Retina (tissue), 1 donor: ENCODE measurements around the gene ARHGAP19.

Experiments
- DNase-seq: peaks from one replicate; pipeline ENCODE4 v3.0.0-alpha.2; 2016

ARHGAP19 gene

DNA sequence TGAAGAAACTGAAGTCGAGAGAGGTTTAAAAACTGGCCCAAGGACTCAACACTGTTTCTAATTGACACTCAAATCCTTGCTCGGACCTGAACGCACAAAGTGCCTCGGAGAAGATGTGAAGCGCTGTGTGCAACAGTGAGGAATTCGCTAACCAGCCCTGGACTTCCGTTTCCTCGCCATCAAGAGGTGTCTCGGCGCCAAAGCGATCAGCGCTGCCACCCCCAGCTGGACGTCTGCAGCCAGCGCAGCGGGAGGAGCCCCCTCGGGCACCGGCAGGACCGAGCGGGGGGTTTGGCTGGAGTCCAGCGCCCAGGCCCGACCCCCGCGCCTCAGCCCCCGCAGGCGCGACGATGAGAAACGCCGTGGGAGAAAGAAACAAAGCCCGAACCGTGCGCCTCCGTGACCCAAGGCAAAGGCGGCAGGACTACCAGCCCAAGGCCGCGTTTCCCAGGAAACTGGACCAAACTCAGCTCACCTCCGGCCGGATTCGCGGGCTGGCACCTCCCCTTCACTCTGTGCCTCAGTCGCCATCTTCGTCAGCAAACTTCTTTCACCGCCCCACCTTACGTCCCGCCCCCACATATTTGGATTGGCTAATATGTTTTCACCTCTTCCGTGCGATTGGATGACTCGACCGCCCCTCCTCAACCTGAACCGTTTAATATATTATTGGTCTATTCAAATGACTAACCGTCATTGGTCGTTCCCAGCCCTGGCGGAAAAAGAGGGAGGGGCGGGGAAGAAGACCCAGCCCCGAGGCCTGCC lies at the start of gene ARHGAP19:
Gene ARHGAP19, minus strand, starts transcription at position 541 of the 765 bp plus-strand sequence. Its CDS starts 10 bp downstream, at position 531.
- DNase-seq, result peak; percentile 97

GRCh38 chr10:97341416-97341815 lies 49.0 kb upstream of the ARHGAP19 start:
- no peak for DNase-seq

DNA sequence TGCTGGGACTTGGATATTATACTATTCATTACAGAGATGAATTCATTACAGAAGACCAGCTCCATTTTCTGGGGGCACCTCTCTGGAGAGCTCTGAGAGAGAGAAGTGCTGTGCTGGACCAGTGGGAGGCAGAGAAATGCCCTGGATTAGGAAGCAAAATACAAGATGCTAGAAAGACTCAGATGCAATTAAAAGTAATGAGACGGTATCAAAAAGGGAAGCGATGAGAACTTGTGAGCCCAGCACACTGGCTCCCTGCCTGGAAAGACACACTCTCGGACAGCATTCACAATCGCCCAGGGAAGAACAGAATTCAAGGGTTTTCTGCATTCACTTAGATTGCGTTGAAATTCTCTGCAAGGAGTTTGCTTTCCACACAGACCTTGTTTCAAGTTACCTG lies 45.6 kb upstream of the ARHGAP19 start:
- peak; percentile 28 for DNase-seq

GRCh38 chr10:97336942-97337831 lies 44.8 kb upstream of the ARHGAP19 start:
- DNase-seq, result peak; percentile 55

DNA sequence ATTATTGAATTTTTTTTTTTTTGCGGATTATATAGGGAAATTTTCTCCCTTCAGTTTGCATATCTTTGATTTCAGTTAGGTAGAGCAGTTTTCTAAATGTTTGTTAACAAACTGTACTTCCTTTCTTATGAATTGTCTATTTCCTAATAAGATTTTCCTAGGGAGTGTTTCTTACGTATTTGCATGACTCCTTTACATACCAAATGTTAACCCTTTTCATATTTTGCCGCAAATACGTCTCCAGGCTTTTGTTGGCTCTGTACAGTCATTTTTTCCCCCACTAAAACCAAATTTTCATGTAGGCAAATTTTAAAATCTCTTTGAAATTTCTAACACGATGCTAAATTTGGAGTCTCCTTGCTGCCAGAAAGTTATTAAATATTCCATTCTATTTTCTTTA lies 44.0 kb upstream of the ARHGAP19 start:
- no peak for DNase-seq

GRCh38 chr10:97336006-97336405 lies 43.6 kb upstream of the ARHGAP19 start:
- DNase-seq, result no peak

- DNase-seq, result no peak
These were observed 42.8 kb upstream of the ARHGAP19 start for GRCh38 chr10:97335188-97335619.

GRCh38 chr10:97334370-97335175 lies 42.1 kb upstream of the ARHGAP19 start, which contains the start of gene FRAT2:
TSS of gene FRAT2 (minus strand) at chr10:97334729. CDS start at chr10:97334572, 157 bp downstream.
- DNase-seq, result peak; percentile 99

DNA sequence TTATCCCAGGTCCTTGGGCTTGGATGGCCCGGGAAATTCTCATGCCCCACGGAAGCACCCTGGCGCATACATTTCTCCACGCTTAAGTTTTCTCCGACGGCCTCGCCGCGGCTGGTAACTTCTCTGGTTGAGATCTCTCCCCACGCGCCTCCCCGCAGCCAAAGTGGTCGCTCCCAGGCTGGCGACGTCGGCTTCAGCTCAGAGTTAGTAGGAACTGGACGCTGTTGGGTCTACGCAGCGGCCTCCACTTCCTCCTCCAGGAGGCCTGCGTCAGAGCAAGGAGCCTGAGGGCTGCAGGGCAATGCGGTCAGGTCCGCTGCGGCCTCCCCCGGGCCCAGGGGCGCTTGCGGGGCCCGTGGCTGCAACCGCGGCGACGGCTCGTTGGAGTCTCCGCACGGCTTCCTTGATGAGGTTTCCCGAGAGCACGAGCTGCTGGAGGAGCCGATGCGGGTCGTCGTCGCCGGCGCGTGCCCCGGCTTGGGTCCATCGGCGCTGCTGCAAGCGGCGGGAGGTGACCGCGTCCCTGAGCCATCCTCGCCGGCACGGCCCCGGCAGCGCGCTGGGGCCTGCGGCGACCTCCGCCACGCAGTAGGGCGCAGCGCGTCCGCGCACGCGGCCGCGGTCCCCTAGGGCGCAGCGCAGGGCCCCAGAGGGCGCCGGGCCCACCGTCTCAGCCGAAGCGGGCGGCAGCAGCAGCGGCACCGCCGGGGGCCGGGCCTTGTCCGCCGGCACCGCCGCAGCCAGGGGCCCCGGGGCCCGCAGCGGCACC lies 41.3 kb upstream of the ARHGAP19 start:
- DNase-seq, result peak; percentile 86

GRCh38 chr10:97333351-97333600 lies 40.8 kb upstream of the ARHGAP19 start:
- DNase-seq, result no peak

- peak; percentile 69 for DNase-seq
These were observed 40.3 kb upstream of the ARHGAP19 start for GRCh38 chr10:97332591-97333350.

DNA sequence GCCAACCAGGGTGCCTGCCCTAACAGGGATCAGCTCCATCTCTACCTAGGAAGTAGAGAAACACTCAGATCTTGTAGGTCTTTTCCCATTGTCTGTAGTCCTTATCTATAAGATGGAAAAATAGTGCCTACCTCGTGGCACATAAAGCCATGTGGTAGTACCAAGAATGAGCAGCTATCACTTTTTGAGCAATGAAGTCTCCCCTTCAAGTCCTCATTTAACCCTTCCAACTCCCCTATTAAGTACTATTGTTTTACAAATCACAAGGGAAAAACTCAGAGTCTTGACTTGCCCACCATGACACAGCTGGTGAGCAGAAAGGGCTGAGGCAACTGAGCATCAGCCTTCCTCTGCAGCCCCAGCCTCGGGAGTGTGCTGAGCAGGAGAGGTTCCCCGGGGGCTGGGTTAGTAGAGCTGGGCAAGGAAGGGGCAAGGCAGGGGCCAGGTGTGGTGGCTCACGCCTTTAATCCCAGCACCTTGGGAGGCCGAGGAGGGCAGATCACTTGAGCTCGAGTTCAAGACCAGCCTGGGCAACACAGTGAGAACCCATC lies 38.8 kb upstream of the ARHGAP19 start:
- DNase-seq, result no peak

DNA sequence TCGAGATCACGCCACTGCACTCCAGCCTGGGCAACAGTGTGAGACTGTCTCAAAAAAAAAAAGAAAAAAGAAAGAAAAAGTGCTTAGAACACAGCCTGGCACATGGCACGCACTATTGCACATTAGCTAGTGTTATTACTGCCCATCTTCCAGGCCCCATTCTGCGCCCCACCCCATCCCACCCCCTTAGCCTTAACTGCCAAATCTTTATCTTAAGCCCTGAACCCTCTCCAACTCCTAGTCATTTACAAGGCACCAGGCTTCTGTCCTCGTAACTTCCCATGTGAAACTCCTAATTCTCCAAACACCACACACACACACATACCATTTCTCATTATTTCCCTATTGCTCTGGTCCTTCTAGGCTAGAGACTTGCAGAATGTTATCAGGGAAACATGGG lies 37.3 kb upstream of the ARHGAP19 start:
- no peak for DNase-seq

DNA sequence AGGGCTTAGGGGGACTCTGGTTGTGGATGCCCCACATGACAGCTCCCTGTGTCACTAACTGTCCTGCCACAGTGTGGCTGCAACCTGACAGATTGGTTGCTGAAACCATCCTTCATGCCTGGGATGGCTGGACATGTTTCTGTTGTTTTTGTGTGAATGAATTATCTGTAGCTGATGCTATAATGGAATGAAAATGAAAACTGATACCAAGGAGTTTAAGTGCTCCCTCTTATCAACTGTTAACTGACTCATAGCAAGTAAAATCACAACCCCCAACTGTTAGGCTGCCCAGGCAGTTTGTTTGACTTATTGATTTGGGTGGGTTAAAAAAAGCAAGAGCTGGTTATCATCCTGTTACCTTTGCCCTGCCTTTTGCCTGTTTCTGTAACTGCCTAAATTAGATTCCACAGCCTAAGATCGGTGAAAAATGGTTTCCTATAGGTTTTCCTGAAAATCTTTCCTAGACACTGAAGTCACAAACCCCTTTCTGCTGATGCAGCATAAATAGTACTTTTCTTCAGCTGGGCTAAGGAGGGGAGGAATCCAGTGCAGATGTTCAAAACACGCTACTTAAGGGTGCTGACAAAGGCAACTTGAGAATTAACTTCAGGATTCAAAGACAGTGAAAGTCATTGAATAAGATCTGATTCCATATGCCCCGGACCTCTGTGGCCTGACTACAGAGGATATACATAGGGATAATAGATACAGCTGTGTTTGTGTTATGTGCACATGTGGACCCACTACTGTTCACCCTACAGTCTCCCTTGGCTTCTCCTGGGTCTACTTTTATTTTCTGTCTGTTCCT lies 36.4 kb upstream of the ARHGAP19 start:
- no peak for DNase-seq

GRCh38 chr10:97327348-97328294 lies 35.2 kb upstream of the ARHGAP19 start:
- no peak for DNase-seq

GRCh38 chr10:97325754-97326153 lies 33.3 kb upstream of the ARHGAP19 start:
- DNase-seq, result no peak

GRCh38 chr10:97323501-97323900 lies 31.1 kb upstream of the ARHGAP19 start:
- DNase-seq, result no peak

GRCh38 chr10:97321804-97322190 lies 29.4 kb upstream of the ARHGAP19 start:
- DNase-seq, result peak; percentile 62
